ENCODE measurements around the gene NBEA.

DNA sequence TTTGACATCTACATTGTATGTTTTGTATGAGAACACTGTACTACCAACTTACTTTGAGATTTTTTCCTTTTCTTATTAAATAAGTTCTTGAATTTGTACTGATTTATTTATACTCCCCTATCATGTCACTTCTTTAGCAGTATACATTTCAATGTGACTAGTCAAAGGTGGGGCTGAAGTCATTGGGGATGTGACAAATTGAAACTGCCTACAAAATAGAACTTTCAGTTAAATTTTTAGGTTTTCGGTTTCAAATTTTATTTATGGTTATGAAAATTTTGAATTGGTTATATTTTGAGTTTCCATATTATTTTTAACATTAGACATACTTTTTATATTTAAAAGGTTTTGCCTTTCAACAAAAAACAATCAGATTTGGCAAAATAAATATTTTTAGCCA, 221.6 kb downstream of the NBEA start:
- TF ChIP-seq CTCF (IDR thresholded peaks at IDR 0.05), result no peak
- TF ChIP-seq ELK1 (IDR thresholded peaks at IDR 0.05; ENCODE audit: low read depth, low read length), result no peak
- no peak for TF ChIP-seq RAD21 (conservative IDR thresholded peaks at IDR 0.05 in 1 of 2, IDR thresholded peaks at IDR 0.05 in 1 of 2)
- no peak for TF ChIP-seq RFX5 (IDR thresholded peaks at IDR 0.05)

Measured in A549 (cell line).